ENCODE results near the gene DOK1. TPM values are rescaled to one million over a fixed set of nuclear protein-coding genes. Genes with fewer than 3 reads are reported as not detected.

The DOK1 gene
- total RNA-seq, 1 donor from 2014 or later, result 13.0 TPM

- DNase-seq (ENCODE audit: low read depth), result no peak
Measured at GRCh38 chr2:74525717-74526648, 28.5 kb upstream of the DOK1 start, which contains the start of gene DQX1. Gene DQX1 (minus strand): TSS chr2:74526231. CDS start chr2:74525729, 502 bp downstream.

- no peak for DNase-seq (ENCODE audit: low read depth)
Measured at GRCh38 chr2:74526649-74527230, 27.8 kb upstream of the DOK1 start.

- no peak for DNase-seq (ENCODE audit: low read depth)
Measured at GRCh38 chr2:74527741-74528140, 26.8 kb upstream of the DOK1 start.

- no peak for DNase-seq (ENCODE audit: low read depth)
Measured at GRCh38 chr2:74528600-74529356, 25.7 kb upstream of the DOK1 start.

GRCh38 chr2:74529357-74530238 is 24.9 kb upstream of the DOK1 start, which contains the start of the genes AUP1 and HTRA2:
Gene AUP1 (minus strand): TSS chr2:74529706. CDS start chr2:74529629, 77 bp downstream.
Gene HTRA2 (plus strand): TSS chr2:74529933. CDS start chr2:74530007, 74 bp downstream.
- peak; percentile 97 for DNase-seq (ENCODE audit: low read depth)

GRCh38 chr2:74530239-74531187 is 24.0 kb upstream of the DOK1 start:
- DNase-seq (ENCODE audit: low read depth), result no peak

- no peak for DNase-seq (ENCODE audit: low read depth)
Measured at GRCh38 chr2:74531666-74532065, 22.9 kb upstream of the DOK1 start.

- DNase-seq (ENCODE audit: low read depth), result peak; percentile 74
Measured at GRCh38 chr2:74532222-74532621, 22.3 kb upstream of the DOK1 start.

- DNase-seq (ENCODE audit: low read depth), result no peak
Measured at GRCh38 chr2:74533464-74533863, 21.1 kb upstream of the DOK1 start.

GRCh38 chr2:74534411-74534810 is 20.1 kb upstream of the DOK1 start:
- DNase-seq (ENCODE audit: low read depth), result no peak

GRCh38 chr2:74535440-74535965 is 19.0 kb upstream of the DOK1 start:
- DNase-seq (ENCODE audit: low read depth), result no peak

- DNase-seq (ENCODE audit: low read depth), result no peak
Measured at GRCh38 chr2:74536166-74536950, 18.2 kb upstream of the DOK1 start.

- no peak for DNase-seq (ENCODE audit: low read depth)
Measured at GRCh38 chr2:74537140-74537539, 17.4 kb upstream of the DOK1 start.

GRCh38 chr2:74538881-74539339 is 15.6 kb upstream of the DOK1 start:
- no peak for DNase-seq (ENCODE audit: low read depth)

- no peak for DNase-seq (ENCODE audit: low read depth)
Measured at GRCh38 chr2:74540291-74540690, 14.2 kb upstream of the DOK1 start.

GRCh38 chr2:74542978-74543377 is 11.5 kb upstream of the DOK1 start:
- no peak for DNase-seq (ENCODE audit: low read depth)

- DNase-seq (ENCODE audit: low read depth), result no peak
Measured at GRCh38 chr2:74544634-74545033, 9.9 kb upstream of the DOK1 start.

GRCh38 chr2:74546004-74546403 is 8.5 kb upstream of the DOK1 start:
- DNase-seq (ENCODE audit: low read depth), result no peak
